Measurements from ENCODE around the gene PLXNA2. TPM values are rescaled to one million over a fixed set of nuclear protein-coding genes. Genes with fewer than 3 reads are reported as not detected.

The PLXNA2 gene
- total RNA-seq, 1 experiment from 2014 or later: 0.89 TPM

DNA sequence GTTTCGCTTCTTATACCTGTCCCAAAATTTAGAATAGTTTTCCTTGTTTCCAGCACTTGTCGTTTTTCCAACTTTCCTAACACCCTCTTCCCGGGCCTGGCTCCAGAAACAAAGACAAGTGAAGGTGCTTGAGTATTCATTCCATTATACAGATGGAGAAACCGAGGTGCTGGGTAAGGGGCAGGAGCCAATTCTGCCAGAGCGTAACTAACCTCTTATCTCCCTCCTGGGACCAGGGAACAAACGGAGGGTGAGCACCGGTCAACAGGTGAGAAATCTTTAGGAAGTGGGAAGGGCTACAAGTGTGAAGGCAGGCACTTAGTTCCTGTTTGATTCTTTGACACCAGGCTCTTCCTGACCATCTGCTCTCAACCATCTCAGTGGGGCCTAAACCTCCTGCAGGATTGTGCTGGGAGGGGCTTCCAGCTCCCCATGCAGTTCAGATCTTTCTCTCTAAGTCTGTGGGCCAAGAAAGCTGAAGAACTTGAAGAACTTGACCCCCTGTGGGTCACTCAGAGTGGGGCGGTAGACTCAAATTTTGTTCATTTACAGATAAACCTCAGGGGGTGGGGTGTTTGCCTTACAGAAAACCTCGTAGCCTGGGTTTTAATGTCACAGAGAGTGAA lies 8.7 kb downstream of the PLXNA2 start (continued):
- TF ChIP-seq, protein P1, sequence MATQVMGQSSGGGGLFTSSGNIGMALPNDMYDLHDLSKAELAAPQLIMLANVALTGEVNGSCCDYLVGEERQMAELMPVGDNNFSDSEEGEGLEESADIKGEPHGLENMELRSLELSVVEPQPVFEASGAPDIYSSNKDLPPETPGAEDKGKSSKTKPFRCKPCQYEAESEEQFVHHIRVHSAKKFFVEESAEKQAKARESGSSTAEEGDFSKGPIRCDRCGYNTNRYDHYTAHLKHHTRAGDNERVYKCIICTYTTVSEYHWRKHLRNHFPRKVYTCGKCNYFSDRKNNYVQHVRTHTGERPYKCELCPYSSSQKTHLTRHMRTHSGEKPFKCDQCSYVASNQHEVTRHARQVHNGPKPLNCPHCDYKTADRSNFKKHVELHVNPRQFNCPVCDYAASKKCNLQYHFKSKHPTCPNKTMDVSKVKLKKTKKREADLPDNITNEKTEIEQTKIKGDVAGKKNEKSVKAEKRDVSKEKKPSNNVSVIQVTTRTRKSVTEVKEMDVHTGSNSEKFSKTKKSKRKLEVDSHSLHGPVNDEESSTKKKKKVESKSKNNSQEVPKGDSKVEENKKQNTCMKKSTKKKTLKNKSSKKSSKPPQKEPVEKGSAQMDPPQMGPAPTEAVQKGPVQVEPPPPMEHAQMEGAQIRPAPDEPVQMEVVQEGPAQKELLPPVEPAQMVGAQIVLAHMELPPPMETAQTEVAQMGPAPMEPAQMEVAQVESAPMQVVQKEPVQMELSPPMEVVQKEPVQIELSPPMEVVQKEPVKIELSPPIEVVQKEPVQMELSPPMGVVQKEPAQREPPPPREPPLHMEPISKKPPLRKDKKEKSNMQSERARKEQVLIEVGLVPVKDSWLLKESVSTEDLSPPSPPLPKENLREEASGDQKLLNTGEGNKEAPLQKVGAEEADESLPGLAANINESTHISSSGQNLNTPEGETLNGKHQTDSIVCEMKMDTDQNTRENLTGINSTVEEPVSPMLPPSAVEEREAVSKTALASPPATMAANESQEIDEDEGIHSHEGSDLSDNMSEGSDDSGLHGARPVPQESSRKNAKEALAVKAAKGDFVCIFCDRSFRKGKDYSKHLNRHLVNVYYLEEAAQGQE (IDR thresholded peaks at IDR 0.05; ENCODE audit: low read depth): no peak
- TF ChIP-seq, protein P2, sequence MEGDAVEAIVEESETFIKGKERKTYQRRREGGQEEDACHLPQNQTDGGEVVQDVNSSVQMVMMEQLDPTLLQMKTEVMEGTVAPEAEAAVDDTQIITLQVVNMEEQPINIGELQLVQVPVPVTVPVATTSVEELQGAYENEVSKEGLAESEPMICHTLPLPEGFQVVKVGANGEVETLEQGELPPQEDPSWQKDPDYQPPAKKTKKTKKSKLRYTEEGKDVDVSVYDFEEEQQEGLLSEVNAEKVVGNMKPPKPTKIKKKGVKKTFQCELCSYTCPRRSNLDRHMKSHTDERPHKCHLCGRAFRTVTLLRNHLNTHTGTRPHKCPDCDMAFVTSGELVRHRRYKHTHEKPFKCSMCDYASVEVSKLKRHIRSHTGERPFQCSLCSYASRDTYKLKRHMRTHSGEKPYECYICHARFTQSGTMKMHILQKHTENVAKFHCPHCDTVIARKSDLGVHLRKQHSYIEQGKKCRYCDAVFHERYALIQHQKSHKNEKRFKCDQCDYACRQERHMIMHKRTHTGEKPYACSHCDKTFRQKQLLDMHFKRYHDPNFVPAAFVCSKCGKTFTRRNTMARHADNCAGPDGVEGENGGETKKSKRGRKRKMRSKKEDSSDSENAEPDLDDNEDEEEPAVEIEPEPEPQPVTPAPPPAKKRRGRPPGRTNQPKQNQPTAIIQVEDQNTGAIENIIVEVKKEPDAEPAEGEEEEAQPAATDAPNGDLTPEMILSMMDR (IDR thresholded peaks at IDR 0.05 in 2 of 3, conservative IDR thresholded peaks at IDR 0.05 in 1 of 3; ENCODE audit: borderline replicate concordance in 1 of 3, insufficient read depth in 1 of 3, low read depth in 2 of 3, low read length in 2 of 3): no peak

DNA sequence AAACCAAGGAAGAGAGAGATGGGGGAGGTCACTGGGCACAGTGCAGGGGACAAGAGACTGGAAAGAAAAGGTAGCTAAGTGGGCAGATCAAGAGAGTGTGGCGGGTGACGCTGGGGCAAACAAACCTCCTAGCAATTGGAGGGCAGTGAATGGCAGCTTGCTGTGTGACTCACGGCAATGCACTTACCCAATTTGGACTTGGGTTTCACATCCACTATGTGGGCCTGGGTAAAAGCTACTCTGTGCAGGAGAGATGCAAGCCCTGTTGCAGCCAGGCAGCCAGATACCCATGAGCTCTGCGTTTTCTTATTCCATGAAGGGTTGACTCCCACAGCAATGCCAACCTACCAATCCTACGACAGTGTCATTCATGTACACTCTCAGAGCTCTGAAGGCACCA lies 9.5 kb downstream of the PLXNA2 start:
- POLR2A ChIA-PET: no interaction called here
- Histone ChIP-seq H3K4me2 (ENCODE audit: low read length) (no peak overlapping the region), H3K79me2 (ENCODE audit: insufficient read depth, low read length) (no peaks in the 10 kb centered on the region), H3K9me3 (ENCODE audit: control insufficient read depth in 1 of 2, insufficient read depth in 1 of 2, low read depth in 1 of 2, low read length in 2 of 2) (no peaks in the 10 kb centered on the region), H3K9ac (ENCODE audit: low read length) (no peak overlapping the region), H3K9me2 (ENCODE audit: insufficient read depth) (no peaks in the 10 kb centered on the region), H3K4me3 (replicated peaks in 1 of 2; ENCODE audit: low read depth in 1 of 2, low read length in 2 of 2) (no peak overlapping the region), H3K36me3 (ENCODE audit: control insufficient read depth in 1 of 2, insufficient read depth in 2 of 2, low read length in 2 of 2) (no peaks in the 10 kb centered on the region), H3K27ac (ENCODE audit: low read depth, low read length) (no peak overlapping the region), H3K4me1 (ENCODE audit: control insufficient read depth in 1 of 2, insufficient read depth in 2 of 2, low read length in 2 of 2) (no peaks in the 10 kb centered on the region), H2AFZ (ENCODE audit: low read depth, low read length, poor library complexity, severe bottlenecking) (no peak overlapping the region), H4K20me1 (ENCODE audit: insufficient read depth) (no peaks in the 10 kb centered on the region), H3K27me3 (ENCODE audit: insufficient read depth, low read length) (peaks cover 32% of the 10 kb centered on the region)
- RAD21 ChIA-PET (ENCODE audit: low non-redundant PET in 1 of 2, low total read pairs in 2 of 2, uncharacterized antibody in 2 of 2, unreplicated experiment in 2 of 2): no interaction called here
- no TSS peak for BruUV-seq (replicated peaks)
- CTCF ChIA-PET: no interaction called here
- DNase-seq (ENCODE audit: low read depth, low spot score) (no peak), ATAC-seq (no peak)
- intact Hi-C loops (cut with micrococcal nuclease): loop anchor here (10.0 kb wide), 1 partner anchor 350 kb away; no protein-coding TSS in a partner anchor
- TF ChIP-seq RAD21 (IDR thresholded peaks at IDR 0.05; ENCODE audit: low read depth) (no peak), EZH2 (IDR thresholded peaks at IDR 0.05) (no peak), POLR2AphosphoS5 (IDR thresholded peaks at IDR 0.05; ENCODE audit: low read depth, low read length) (no peak), JUND (IDR thresholded peaks at IDR 0.05) (no peak), SIN3A (IDR thresholded peaks at IDR 0.05; ENCODE audit: low read depth) (no peak), SP1 (IDR thresholded peaks at IDR 0.05; ENCODE audit: low read depth) (no peak), FOSL1 (IDR thresholded peaks at IDR 0.05; ENCODE audit: low read depth) (no peak), YY1 (IDR thresholded peaks at IDR 0.05; ENCODE audit: extremely low read depth, insufficient replicate concordance, low read depth, low read length) (no peak), TCF7L2 (IDR thresholded peaks at IDR 0.05; ENCODE audit: borderline replicate concordance, extremely low read depth, insufficient read depth, insufficient read length) (no peak), EGR1 (IDR thresholded peaks at IDR 0.05; ENCODE audit: low read depth) (no peak), CEBPB (IDR thresholded peaks at IDR 0.05; ENCODE audit: low read depth) (no peak), EZH2phosphoT487 (IDR thresholded peaks at IDR 0.05; ENCODE audit: borderline replicate concordance) (no peak), ZNF274 (IDR thresholded peaks at IDR 0.05; ENCODE audit: low read depth, low read length) (no peak), POLR2A (IDR thresholded peaks at IDR 0.05; ENCODE audit: borderline replicate concordance, extremely low read depth, insufficient read depth, insufficient read length) (no peak), SRF (IDR thresholded peaks at IDR 0.05; ENCODE audit: low read depth) (no peak)
- TF ChIP-seq, protein P3, sequence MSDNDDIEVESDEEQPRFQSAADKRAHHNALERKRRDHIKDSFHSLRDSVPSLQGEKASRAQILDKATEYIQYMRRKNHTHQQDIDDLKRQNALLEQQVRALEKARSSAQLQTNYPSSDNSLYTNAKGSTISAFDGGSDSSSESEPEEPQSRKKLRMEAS (IDR thresholded peaks at IDR 0.05): no peak
- TF ChIP-seq, protein P4, sequence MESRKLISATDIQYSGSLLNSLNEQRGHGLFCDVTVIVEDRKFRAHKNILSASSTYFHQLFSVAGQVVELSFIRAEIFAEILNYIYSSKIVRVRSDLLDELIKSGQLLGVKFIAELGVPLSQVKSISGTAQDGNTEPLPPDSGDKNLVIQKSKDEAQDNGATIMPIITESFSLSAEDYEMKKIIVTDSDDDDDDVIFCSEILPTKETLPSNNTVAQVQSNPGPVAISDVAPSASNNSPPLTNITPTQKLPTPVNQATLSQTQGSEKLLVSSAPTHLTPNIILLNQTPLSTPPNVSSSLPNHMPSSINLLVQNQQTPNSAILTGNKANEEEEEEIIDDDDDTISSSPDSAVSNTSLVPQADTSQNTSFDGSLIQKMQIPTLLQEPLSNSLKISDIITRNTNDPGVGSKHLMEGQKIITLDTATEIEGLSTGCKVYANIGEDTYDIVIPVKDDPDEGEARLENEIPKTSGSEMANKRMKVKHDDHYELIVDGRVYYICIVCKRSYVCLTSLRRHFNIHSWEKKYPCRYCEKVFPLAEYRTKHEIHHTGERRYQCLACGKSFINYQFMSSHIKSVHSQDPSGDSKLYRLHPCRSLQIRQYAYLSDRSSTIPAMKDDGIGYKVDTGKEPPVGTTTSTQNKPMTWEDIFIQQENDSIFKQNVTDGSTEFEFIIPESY (IDR thresholded peaks at IDR 0.05; ENCODE audit: extremely low read depth, insufficient replicate concordance, low read length): no peak

All from HCT116 (cell line).